Femur (tissue), 1 donor: ENCODE data around the gene USP33.
A peak's percentile ranks its signal among the peaks of the same experiment; 100 is the strongest.
"Not testable (repeated sequence)": the region's sequence is repeated elsewhere in the genome, so short reads cannot be mapped to it uniquely, and the experiment has no call there.

Source experiments
- DNase-seq: peaks from one replicate; pipeline ENCODE4 v3.0.0-alpha.2; 2017

USP33 gene

GRCh38 chr1:77732090-77732489, 27.6 kb downstream of the USP33 start:
- DNase-seq = no peak

GRCh38 chr1:77725706-77726105, 33.9 kb downstream of the USP33 start:
- no peak for DNase-seq

- DNase-seq = no peak
Measured at GRCh38 chr1:77718181-77718580, 41.5 kb downstream of the USP33 start.

- DNase-seq = no peak
Measured at GRCh38 chr1:77716065-77716464, 43.6 kb downstream of the USP33 start.

- no peak for DNase-seq
Measured at GRCh38 chr1:77709727-77710126, 49.9 kb downstream of the USP33 start.

GRCh38 chr1:77706321-77706720, 53.3 kb downstream of the USP33 start:
- DNase-seq = no peak

- no peak for DNase-seq
Measured at GRCh38 chr1:77704736-77705135, 54.9 kb downstream of the USP33 start.

GRCh38 chr1:77699673-77700072, 60.0 kb downstream of the USP33 start:
- DNase-seq = not testable (repeated sequence)

GRCh38 chr1:77697441-77697840, 62.2 kb downstream of the USP33 start:
- DNase-seq = no peak

GRCh38 chr1:77688939-77689338, 70.7 kb downstream of the USP33 start:
- no peak for DNase-seq

GRCh38 chr1:77687519-77687906, 72.1 kb downstream of the USP33 start:
- DNase-seq = peak; percentile 48

- peak; percentile 28 for DNase-seq
Measured at GRCh38 chr1:77686796-77687518, 72.7 kb downstream of the USP33 start.

GRCh38 chr1:77683160-77684148, 76.2 kb downstream of the USP33 start:
- DNase-seq = peak; percentile 96

GRCh38 chr1:77682460-77683159, 77.0 kb downstream of the USP33 start, which contains the start of gene ZZZ3:
ZZZ3 (minus strand) TSS chr1:77682658; CDS start chr1:77633354, 49,304 bp downstream.
- DNase-seq = peak; percentile 96

- DNase-seq = no peak
Measured at GRCh38 chr1:77680173-77680572, 79.5 kb downstream of the USP33 start.

- DNase-seq = no peak
Measured at GRCh38 chr1:77678660-77679610, 80.7 kb downstream of the USP33 start.

GRCh38 chr1:77674807-77675206, 84.8 kb downstream of the USP33 start:
- DNase-seq = not testable (repeated sequence)

- no peak for DNase-seq
Measured at GRCh38 chr1:77673716-77674355, 85.8 kb downstream of the USP33 start.

GRCh38 chr1:77673030-77673429, 86.6 kb downstream of the USP33 start:
- DNase-seq = no peak

GRCh38 chr1:77672374-77672773, 87.3 kb downstream of the USP33 start:
- no peak for DNase-seq

- no peak for DNase-seq
Measured at GRCh38 chr1:77671836-77672235, 87.8 kb downstream of the USP33 start.
